HG03095 (cell line): ENCODE data around the gene WDR73.
"Not testable (repeated sequence)": the region's sequence is repeated elsewhere in the genome, so short reads cannot be mapped to it uniquely, and the experiment has no call there.

Source experiments
- ATAC-seq: cut with Tn5 transposase; IDR thresholded peaks from one replicate; pipeline ENCODE4 v1.9.1; 2021; ENCODE audit warnings: moderate library complexity; ENCODE audit not compliant: unreplicated experiment

WDR73 gene

DNA sequence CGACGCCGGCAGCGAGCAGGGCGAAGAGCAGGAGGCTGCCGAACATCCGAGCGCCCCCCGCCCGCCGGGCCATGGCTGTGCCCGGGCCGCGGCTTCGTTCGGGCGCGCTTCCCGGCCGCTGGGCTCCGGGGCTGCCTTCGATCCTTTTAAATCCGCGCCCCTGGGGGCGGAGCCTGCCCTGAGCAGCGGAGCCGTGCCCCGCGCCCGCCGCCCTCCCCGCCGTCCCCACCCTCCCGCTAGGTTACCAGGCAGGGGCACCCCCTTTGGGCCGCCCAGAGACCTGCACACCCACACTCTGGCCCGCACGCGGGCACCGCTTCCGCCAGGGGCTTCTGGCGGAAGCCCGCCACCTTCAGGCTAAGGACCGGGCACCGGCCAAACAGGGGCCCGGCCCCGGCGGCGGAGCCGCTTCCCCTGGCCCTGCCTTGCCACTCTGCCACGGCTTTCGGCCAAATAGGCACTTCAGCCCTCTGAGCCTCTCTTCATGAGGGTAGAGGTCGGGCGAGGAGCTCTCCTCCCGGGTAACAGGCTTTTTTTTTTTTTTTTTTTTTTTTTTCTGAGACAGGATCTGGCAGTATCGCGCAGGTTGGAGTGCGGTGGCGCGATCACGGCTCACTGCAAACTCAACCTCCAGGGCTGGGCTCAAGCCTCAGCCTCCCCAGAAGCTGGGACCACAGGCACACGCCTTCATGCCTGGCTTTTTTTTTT lies 4.2 kb upstream of the WDR73 start, which contains the start of gene NMB:
NMB (minus strand) TSS at position 120 of the 708 bp plus-strand sequence; CDS start at position 73, 47 bp downstream.
- ATAC-seq, result peak; percentile 55

DNA sequence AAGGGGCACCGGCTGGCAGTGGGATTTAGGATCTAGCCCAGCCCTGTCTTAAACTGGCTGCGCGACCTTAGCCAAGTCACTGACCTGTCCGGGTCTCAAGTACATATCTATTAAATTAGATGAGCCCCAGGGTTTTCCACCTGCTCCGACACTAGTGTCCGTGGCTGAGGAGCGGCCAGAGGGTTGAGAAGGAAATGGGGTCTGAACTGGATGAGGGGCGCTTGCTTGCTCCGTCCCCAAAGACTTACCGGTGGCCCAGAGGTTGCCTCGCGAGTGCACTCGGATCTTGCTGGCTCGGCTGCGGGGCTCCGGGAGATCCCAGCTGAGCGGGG lies 3.6 kb upstream of the WDR73 start:
- no peak for ATAC-seq

DNA sequence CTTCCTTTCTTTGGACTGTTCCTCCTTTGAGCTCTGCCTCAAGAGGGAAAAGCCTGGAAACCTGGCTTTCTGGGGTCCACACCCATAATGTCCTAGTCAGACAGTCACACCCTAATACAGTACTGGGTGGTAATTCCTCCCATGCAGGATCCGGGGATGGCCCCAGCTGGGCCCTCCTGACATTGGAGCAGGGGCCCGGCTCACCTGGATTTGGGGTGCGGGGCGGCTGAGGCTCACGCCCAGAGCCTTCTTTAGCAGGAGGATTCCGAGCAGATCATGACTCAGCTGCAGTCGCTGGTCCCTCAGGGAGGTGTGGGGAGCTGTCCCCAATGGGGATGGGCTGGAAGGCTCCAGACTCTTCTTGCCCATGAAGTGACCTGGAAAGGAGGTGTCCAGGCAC lies 2.9 kb upstream of the WDR73 start:
- ATAC-seq, result no peak

DNA sequence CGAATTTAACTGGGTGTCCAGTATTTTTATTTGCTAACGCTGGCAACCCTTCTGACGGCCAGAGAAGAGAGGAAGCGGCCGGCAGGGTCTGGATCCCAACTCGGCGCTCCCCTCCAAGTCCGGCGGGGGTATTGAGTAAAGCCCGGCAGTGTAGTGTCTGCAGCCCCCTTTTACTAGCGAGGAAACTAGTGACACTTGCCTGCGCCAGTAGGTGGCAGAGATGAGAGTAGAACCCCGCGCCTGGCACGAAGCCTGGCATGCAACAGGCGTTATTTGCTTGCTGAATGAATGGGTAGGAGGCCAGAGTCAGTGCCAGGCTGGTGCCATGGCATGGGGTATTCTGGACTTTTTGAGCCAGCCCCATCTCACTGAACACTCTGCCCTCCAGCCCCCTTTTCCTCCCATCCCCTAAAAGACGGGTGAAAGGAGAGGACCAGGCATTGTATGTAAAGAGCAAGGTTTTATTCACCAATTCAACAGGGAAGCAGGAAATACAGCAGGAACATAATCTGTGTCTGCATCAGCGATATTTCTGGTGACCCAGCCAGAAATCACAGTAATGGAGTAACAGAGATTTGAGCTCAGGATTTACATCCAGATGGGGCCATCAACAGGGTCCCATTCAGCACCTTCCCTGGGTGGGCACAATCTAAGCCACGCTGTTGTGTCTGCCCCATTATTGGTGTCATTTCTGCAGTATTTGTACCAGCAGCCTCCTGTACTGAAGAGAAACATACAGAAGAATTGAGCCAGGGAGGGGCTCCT lies 788 bp upstream of the WDR73 start:
- ATAC-seq, result peak; percentile 28

DNA sequence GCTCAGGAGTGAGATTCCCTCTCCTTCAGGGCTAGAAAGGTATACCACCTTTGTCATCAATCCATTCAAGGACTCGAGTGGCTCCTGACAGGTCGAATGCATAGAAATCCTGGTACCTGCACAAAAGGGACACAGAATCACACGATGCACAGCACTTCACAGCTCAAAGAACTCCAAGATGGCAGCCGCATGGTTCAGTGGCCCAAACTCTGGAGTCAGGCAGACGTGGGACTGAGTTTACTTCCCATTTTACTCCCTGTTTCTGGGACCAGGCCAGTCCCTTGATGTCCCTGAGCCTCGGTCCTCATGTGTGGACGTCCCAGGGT lies 536 bp downstream of the WDR73 start:
- no peak for ATAC-seq

DNA sequence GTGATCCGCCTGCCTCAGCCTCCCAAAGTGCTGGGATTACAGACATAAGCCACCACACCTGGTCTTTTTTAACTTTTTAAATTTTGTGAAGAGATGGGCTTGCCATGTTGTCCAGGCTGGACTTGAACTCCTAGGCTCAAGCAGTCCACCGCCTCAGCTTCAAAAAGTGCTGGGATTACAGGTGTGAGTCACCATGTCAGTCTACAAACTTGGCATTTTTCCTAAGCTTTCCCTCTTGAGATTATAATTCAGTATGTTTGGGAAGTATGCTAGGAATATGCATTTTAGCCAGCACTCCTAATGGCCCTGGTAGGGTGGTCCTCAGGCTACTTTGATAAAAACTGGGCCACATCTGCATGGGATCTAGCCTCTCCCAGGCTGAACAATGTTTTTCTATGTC lies 4.4 kb downstream of the WDR73 start:
- no peak for ATAC-seq

DNA sequence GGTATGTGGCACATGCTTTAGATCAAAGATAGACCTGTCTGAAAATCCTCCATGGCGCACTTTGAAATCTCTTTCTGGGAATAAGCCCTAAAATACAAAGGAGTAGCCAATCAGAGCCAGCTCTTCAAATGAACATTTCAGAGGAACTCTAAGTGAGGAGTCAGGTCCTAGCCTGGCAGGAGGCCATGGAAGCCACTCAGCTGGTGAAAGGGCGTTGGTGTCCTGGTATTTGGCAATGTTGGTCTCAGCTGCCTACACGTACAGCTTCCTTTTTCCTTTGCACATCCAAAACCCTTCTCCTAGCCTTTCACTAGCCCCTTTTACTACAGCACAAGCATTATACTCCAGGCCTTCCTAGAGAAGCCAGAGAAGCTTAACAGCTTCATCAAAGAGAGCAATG lies 5.5 kb downstream of the WDR73 start:
- no peak for ATAC-seq

DNA sequence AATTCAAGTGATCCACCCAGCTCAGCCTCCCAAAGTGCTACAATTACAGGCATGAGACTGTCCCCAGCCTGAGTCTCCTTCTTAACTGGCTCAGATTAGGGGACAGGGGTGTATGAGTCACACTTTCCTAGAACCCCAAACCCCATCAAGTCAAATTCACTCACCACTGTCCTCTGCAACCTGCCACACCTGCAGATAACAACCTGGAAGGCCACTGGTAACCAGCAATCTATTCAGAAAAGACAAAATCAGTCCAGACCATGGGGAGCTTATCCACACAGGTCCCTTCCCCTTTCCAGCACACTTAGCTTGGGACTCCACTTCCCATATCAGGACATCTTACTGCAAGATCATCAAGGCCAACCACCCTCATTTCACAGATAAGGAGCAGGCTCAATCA lies 6.4 kb downstream of the WDR73 start:
- no peak for ATAC-seq

DNA sequence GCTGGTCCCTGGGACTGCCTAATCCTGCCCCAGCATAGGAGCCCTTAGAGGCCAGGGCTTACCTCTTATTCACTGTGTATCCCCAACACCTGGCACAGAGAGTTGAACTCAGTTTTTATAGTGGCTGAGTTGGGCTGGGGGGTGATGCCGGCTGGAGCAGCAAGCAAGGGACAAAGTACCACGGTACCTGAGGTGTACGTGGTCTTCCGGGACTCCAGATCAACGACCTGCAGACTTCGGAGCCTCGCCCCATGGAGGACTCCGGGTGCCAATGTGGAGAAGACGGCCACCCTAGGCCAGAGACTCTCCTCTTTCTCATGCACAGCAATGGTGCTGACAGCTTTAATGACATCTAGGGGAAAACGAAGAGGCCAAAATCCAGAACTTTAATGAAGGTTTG lies 8.1 kb downstream of the WDR73 start:
- ATAC-seq, result no peak

DNA sequence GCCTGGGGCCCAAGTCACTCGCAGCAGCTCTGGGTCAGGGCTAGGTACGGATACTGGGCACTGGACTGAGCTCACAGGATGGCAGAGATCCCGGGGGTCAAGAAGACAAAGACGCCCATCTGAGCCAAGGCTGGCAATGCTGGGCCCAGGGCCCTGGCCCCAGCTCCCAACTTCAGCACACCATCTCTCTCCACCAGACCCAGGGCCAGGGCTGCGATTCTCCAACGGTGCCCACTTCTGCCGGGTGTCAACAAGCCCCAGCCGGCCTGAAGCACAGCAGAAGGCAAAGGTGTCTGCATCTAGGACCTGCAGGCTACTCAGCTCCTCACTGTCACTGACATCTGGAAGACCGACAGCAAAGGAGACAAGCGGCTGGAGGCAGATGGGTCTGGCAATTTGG lies 8.6 kb downstream of the WDR73 start:
- ATAC-seq, result no peak

DNA sequence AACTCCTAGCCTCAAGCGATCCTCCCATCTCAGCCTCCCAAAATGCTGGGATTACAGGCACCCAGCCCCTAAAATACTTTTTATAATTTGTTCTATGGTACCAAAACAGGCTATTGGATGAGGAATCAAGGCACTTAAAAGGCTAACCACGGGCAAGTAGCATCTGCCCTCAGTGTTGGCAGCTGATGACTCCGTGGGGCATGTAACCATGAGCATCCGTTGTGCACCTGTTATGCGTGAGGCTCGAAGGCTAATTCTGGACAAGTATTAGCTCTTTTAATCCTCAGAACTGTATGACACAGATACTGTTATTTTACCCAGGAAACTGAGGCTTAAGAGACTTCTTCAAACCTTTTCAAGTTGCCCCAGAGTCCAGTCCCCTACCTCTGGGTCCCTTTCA lies 10.2 kb downstream of the WDR73 start:
- no peak for ATAC-seq

DNA sequence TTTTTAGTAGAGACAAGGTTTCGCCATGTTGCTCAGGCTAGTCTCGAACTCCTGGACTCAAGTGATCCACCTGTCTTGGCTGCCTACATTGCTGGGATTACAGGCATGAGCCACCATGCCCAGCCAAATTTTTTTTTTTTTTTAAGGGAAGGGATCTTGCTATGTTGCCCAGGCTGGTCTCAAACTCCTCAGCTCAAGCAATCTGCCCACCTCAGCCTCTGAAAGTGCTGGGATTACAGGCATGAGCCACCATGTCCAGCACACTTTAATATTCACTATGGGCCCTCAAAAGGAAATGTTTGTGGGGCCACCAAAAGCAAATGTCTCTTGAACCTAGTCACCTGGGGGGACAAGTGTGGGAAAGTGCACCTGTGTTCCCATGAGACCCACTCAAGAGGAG lies 11.4 kb downstream of the WDR73 start:
- not testable (repeated sequence) for ATAC-seq

DNA sequence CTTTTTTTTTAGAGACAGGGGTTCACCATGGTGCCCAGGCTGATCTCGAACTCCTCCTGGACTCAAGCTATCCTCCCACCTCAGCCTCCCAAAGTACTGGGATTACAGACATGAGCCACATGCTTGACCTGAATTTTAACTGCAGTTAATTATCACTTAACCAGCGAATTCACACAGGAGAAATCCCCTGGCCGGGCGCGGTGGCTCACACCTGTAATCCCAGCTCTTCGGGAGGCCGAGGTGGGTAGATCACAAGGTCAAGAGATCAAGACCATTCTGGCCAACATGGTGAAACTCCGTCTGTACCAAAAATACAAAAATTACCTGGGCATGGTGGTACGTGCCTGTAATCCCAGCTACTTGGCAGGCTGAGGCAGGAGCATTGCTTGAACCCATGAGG lies 12.2 kb downstream of the WDR73 start:
- ATAC-seq, result not testable (repeated sequence)

DNA sequence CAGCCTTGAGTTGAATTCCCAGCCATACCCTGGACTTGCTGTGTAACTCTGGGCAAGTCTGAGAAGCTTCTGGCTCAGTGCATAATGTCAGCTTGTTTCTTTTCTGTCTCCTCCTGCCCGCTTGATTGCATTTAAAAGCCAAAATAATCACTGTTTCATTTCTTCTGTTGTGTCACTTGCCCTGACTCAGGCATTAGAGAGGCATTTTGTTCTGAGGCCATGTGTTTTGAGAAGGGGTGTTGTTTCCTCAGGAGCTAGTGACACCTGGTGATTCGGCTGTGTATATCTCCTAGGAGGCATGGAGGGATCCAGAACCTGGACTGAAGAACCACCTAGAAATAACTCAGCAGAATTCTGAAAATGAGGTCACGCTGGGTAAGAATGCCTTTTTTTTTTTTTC lies 16.0 kb downstream of the WDR73 start:
- ATAC-seq, result no peak

DNA sequence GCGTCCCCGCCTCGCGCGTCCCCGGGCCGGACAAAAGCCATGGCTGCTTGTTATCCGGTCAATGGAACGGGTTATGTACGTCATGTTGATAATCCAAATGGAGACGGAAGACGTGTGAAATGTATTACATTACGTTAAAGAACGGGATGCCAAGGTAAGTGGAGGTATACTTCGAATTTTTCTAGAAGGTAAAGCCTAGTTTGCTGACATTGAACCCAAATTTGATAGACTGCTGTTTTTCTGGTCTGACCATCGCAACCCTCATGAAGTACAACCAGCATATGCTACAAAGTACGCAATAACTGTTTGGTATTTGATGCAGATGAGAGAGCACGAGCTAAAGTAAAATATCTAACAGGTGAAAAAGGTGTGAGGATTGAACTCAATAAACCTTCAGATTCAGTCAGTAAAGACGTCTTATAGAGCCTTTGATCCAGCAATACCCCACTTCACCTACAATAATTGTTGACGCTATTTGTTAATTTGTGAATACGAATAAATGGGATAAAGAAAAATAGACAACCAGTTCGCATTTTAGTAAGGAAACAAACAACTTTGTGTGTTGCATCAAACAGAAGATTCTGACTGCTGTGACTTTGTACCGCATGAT lies 19.8 kb downstream of the WDR73 start:
- ATAC-seq, result no peak

DNA sequence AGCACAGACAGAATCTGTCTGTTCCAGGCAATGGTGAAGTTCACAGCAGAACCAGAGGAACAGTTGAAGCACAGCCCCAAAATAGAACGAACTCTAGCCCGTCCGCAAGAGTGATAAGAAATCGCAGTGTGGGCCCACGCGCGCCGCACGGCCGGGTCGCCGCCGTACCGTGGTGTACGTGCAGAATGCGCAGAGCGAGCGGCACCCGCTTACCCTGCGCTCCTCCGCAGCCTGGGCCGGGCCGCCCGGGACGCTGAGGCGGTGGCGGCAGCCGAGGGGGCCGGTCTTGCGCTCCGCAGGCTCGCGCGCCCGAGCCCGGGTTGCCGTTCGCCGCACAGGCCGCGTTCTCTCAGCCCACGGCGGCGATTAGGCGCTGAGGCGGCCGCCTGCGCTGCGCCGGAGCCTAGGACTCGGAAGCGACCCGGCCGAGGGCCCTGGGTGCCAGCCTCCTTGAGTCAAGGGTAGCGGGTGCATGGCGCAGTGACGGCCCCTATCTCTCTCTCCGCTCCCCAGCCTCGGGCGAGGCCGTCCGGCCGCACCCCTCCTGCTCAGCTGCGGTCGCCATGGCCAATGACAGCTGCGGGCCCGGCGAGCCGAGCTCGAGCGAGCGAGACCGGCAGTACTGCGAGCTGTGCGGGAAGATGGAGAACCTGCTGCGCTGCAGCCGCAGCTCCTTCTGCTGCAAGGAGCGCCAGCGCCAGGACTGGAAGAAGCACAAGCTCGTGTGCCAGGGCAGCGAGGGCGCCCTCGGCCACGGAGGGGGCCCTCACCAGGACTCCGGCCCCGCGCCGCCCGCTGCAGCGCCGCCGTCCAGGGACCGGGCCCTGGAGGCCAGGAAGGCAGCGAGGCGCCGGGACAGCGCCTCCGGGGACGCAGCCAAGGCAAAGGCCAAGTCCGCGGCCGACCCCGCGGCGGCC lies 20.5 kb downstream of the WDR73 start:
- ATAC-seq, result peak; percentile 44

DNA sequence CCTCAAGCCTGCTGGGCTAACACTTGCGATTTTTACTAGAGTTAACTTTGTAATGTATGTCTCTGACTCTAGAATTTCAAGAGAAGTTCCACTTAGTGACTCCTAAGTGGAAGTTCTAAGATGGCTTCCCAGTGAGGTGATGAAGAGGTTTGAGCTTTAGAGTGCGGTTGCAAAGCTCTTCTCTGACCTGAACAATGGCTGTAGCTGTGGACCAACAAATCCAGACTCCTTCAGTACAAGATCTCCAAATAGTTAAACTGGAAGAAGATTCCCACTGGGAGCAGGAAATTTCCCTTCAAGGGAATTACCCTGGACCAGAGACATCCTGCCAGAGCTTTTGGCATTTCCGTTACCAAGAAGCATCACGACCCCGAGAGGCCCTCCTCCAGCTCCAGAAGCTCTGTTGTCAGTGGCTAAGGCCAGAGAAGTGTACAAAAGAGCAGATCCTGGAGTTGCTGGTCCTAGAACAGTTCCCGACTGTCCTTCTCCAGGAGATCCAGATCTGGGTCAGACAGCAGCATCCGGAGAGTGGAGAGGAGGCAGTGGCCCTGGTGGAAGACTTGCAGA lies 22.3 kb downstream of the WDR73 start:
- ATAC-seq, result no peak

DNA sequence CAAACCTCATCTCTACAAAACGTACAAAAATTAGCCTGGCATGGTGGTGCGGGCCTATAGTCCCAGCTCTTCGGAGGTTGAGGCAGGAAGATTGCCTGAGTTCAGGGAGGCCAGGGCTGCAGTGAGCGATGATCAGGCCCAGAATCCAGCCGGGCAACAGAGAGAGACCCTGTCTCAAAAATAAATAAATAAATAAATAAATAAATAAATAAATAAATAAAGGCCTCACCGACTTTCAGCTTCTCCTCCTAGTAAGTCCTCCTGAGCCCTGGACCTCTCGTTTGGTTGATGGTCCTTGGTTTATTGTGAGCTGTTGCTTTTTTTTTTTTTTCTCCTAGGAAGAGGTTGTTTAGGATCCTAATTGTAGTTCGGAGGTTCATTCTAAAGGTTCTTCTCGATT lies 25.1 kb downstream of the WDR73 start:
- ATAC-seq, result no peak

DNA sequence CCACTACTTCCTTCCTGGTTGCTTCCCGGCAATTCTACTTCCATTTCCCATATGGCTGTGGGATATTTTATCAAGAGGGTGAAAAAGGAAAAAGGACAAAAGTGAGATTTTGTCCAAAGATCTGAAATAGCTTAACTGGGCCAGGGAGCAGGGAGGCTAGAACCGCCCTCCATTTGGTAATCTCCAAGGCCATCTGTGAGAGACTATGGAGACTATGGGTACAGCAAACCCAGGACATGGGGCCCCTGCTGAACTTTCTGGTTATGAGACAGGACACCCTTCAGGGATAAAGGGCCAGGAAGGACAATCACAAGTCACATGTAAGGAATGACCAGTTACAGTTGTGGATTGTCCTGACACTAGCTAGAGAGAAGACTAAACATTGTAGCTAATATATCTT lies 29.0 kb downstream of the WDR73 start:
- ATAC-seq, result no peak

DNA sequence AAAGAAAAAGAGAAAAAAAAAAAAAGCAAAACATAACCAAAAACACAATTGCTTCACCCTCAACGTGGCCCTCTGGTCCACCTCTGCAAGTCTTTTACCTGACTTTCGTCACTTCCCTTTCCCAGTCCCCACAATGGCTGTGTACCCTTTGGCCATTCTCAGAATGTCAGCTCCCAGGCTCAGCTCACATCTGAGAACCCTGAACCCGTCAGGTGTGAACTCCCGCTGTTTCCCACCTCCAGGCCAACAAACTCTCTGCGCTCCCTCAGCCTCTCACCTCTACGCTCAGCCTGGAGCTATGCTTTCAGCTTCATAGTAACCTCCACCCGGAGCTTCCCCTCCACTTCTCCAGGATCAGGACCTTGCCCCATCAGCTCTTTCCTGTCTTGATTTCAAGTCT lies 29.7 kb downstream of the WDR73 start:
- ATAC-seq, result no peak

DNA sequence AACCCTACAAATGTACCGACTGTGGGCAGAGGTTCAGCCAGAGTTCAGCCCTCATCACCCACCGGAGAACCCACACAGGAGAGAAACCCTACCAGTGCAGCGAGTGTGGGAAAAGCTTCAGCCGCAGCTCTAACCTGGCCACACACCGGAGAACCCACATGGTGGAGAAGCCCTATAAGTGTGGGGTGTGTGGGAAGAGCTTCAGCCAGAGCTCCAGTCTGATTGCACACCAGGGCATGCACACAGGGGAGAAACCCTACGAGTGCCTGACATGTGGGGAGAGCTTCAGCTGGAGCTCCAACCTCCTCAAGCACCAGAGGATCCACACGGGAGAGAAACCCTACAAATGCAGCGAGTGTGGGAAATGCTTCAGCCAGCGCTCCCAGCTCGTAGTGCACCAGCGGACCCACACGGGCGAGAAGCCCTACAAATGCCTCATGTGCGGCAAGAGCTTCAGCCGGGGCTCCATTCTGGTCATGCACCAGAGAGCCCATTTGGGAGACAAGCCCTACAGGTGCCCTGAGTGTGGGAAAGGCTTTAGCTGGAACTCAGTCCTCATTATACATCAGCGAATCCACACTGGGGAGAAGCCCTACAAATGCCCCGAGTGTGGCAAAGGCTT lies 32.6 kb downstream of the WDR73 start:
- ATAC-seq, result no peak
